Activated naive CD8-positive, alpha-beta T cell treated with anti-CD3 and anti-CD28 coated beads, Interleukin-2, amount 10 ng/mL, durations not matched to agents 7 days and 5 days (primary cell): Measurements from ENCODE around the gene ULBP1. TPM values are rescaled to one million over a fixed set of nuclear protein-coding genes. Genes with fewer than 3 reads are reported as not detected.
"Not testable (repeated sequence)": the region's sequence is repeated elsewhere in the genome, so short reads cannot be mapped to it uniquely, and the experiment has no call there.

Source experiments
- ATAC-seq: fragments of 150-1000 bp; cut with Tn5 transposase; one replicate; pipeline ENCODE4 v1.10.0; 2021; ENCODE audit warnings: low read depth, moderate library complexity
- POLR2A ChIA-PET: fragments of 350-600 bp; sonication (Branson Sonifier 250); formaldehyde crosslinking; loops from one replicate; lab custom pipeline; 2021; ENCODE audit warnings: antibody characterized with exemption; lab: Charles Lee
- DNase-seq: peaks from one replicate; pipeline ENCODE4 v3.0.0; 2021
- H3K27ac Mint-ChIP-seq: one replicate; pipeline ENCODE4 v1.8.0; 2022; ENCODE audit warnings: mild to moderate bottlenecking, mixed read lengths
- H3K27me3 Mint-ChIP-seq: one replicate; pipeline ENCODE4 v1.8.0; 2022; ENCODE audit warnings: mild to moderate bottlenecking, moderate library complexity, mixed read lengths
- H3K36me3 Mint-ChIP-seq: one replicate; pipeline ENCODE4 v1.8.0; 2021; ENCODE audit warnings: mild to moderate bottlenecking, mixed read lengths
- H3K4me1 Mint-ChIP-seq: one replicate; pipeline ENCODE4 v1.8.0; 2021; ENCODE audit warnings: mixed read lengths
- H3K4me3 Mint-ChIP-seq: one replicate; pipeline ENCODE4 v1.8.0; 2022; ENCODE audit warnings: mild to moderate bottlenecking, moderate library complexity, mixed read lengths
- H3K9me3 Mint-ChIP-seq: one replicate; pipeline ENCODE4 v1.8.0; 2021; ENCODE audit warnings: mixed read lengths
- total RNA-seq, 2 experiments: library from RNA; stranded (reverse); gene quantifications; one replicate each; pipeline ENCODE4 v1.2.3, GENCODE V29; 2021

The ULBP1 gene
- total RNA-seq, 2 experiments from 2014 or later: 0.91 to 0.97 TPM

DNA sequence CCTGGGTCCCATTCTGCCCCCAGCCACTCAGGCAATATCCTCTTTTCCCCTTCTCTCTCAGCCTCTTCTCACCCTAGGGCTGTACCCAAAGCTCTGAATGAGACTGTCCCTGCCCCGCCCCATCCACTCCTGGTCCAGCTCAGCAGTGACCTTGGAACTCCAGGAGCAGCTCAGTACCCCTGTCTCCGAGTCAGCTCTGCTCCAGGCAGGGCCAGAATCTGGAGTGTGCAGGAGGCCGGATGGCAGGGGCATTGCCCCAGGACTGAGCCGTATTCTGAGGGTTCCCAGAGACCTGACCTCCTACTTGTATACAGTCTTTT is 38.9 kb upstream of the ULBP1 start:
- no peak for ATAC-seq
- no peak overlapping the region for H3K4me3 Mint-ChIP-seq
- H3K9me3 Mint-ChIP-seq: no peaks in the 10 kb centered on the region
- DNase-seq: no peak
- no peak overlapping the region for H3K27ac Mint-ChIP-seq
- POLR2A ChIA-PET: no interaction called here
- H3K4me1 Mint-ChIP-seq: peaks cover 17% of the 10 kb centered on the region
- H3K27me3 Mint-ChIP-seq: peaks cover 84% of the 10 kb centered on the region
- H3K36me3 Mint-ChIP-seq: no peaks in the 10 kb centered on the region

DNA sequence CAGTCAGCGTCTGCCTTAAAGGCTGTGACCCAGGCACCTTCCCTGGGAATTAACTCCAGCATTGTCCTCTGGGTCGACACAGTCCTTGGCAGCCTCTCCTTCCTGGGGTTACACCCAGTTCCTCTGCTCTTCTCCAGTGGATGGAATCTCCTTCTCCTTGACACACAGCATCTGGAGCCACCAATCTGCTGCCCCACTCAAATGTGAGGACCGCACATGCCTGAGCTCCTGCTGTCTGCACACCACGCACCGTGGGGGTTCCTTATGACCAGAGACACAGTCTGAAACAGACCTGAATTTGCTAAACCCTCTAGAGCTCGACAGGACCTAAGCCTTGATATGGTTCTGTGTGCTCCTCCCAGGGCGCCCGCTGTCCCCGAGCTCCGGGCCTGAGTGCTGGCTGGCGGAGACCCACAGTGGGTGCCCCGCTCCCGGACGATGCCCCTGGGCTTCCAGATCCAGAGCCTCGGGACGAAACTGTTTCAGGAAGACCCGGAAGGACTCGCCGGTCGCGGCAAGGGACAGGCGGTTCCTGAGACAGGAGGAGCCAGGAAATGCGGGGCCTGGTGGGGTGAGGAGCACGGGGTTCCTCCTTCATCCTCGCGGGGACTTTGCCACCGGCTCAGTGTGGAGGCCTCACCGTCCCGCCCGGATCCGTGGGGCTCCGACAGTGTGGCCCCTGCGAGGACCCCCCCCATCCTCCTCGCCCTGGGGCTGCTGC is 38.3 kb upstream of the ULBP1 start:
- ATAC-seq: no peak
- Mint-ChIP-seq H3K27ac (no peak overlapping the region), H3K36me3 (no peaks in the 10 kb centered on the region), H3K27me3 (peaks cover 84% of the 10 kb centered on the region), H3K9me3 (no peaks in the 10 kb centered on the region), H3K4me3 (peak overlapping the region; percentile 41), H3K4me1 (peaks cover 17% of the 10 kb centered on the region)
- DNase-seq: peak; percentile 51
- POLR2A ChIA-PET: no interaction called here

- Mint-ChIP-seq H3K4me3 (peak overlapping the region; percentile 55), H3K27ac (no peak overlapping the region), H3K36me3 (no peaks in the 10 kb centered on the region), H3K4me1 (peaks cover 17% of the 10 kb centered on the region), H3K27me3 (peaks cover 87% of the 10 kb centered on the region), H3K9me3 (no peaks in the 10 kb centered on the region)
- POLR2A ChIA-PET: no interaction called here
- ATAC-seq: peak; percentile 66
- peak; percentile 81 for DNase-seq
These were observed 37.6 kb upstream of the ULBP1 start for GRCh38 chr6:149925974-149926777.

- POLR2A ChIA-PET, H3K27ac Mint-ChIP-seq, H3K9me3 Mint-ChIP-seq, ATAC-seq, DNase-seq, H3K36me3 Mint-ChIP-seq, H3K4me3 Mint-ChIP-seq: not testable (repeated sequence)
- Mint-ChIP-seq H3K27me3 (peaks cover 87% of the 10 kb centered on the region), H3K4me1 (peaks cover 14% of the 10 kb centered on the region)
These were observed 36.7 kb upstream of the ULBP1 start for GRCh38 chr6:149927025-149927424.

DNA sequence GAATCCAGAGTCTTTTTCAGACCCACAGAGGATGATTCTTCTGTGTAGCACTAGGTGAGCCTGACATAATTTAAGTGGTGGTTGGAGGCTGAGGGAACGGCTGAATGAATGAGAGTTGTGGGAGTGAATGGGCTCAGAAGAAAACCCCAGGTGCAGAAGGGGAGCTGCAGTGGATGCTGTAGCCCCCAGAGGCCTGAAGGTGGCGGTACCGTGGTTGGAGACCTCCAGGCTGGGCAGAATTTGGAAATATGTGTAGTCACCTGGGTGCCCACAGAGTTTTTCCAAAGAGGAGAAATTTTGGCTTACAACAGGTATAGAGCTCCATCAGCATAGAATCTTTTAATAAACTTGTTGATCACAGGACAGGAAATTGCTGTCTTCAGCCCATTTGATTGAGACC is 34.3 kb upstream of the ULBP1 start:
- no peak for ATAC-seq
- H3K27me3 Mint-ChIP-seq: peaks cover 81% of the 10 kb centered on the region
- no peak overlapping the region for H3K4me3 Mint-ChIP-seq
- H3K9me3 Mint-ChIP-seq: no peaks in the 10 kb centered on the region
- no peak for DNase-seq
- H3K4me1 Mint-ChIP-seq: peaks cover 8% of the 10 kb centered on the region
- POLR2A ChIA-PET: no interaction called here
- H3K36me3 Mint-ChIP-seq: no peaks in the 10 kb centered on the region
- no peak overlapping the region for H3K27ac Mint-ChIP-seq

DNA sequence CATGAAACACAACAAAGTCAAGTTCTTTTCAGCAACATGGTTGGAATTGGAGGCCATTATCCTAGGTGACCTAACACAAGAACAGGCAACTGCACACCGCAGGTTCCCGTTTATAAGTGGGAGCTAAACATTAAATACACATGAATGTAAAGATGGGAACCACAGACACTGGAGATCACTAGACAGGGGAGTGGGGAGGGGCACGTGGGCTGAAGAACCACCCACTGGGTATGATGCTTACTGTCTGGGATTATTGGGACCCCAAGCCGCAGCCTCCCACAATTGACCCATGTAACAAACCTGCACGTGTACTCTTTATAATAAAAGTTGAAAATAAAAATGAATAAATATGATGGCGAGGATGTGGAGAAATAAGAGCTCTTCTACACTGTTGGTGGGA is 32.2 kb upstream of the ULBP1 start:
- peaks cover 11% of the 10 kb centered on the region for H3K4me1 Mint-ChIP-seq
- H3K36me3 Mint-ChIP-seq: no peaks in the 10 kb centered on the region
- no peak overlapping the region for H3K4me3 Mint-ChIP-seq
- no peaks in the 10 kb centered on the region for H3K9me3 Mint-ChIP-seq
- ATAC-seq (no peak), DNase-seq (no peak)
- no peak overlapping the region for H3K27ac Mint-ChIP-seq
- POLR2A ChIA-PET: no interaction called here
- H3K27me3 Mint-ChIP-seq: peaks cover 82% of the 10 kb centered on the region

DNA sequence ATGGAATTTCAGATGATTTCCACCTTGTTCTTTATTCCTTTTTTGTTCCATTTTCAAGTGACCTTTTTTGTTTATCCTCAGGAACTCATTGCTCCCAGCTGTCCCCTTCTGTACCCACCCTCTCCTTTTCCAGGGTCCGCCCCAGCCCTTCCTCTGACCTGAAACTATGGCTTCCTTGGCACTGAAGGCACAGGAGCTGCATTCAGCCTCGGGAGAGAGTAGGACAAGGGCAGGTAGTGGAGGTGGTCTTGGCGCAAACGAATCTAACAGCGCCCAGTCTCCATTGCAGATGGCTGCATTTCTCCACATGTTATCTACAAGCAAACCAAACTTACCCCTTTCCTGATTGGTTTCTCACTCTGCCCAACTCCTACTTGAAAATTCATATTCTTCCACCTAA is 30.7 kb upstream of the ULBP1 start:
- no peak overlapping the region for H3K4me3 Mint-ChIP-seq
- no peak for DNase-seq
- peaks cover 11% of the 10 kb centered on the region for H3K4me1 Mint-ChIP-seq
- H3K27ac Mint-ChIP-seq: no peak overlapping the region
- H3K27me3 Mint-ChIP-seq: peaks cover 87% of the 10 kb centered on the region
- no peaks in the 10 kb centered on the region for H3K36me3 Mint-ChIP-seq
- H3K9me3 Mint-ChIP-seq: no peaks in the 10 kb centered on the region
- POLR2A ChIA-PET: no interaction called here
- no peak for ATAC-seq

- Mint-ChIP-seq H3K27ac (no peak overlapping the region), H3K4me3 (no peak overlapping the region), H3K36me3 (no peaks in the 10 kb centered on the region), H3K9me3 (no peaks in the 10 kb centered on the region), H3K27me3 (peaks cover 87% of the 10 kb centered on the region), H3K4me1 (peaks cover 13% of the 10 kb centered on the region)
- no peak for ATAC-seq
- POLR2A ChIA-PET: no interaction called here
- DNase-seq: no peak
These were observed 30.3 kb upstream of the ULBP1 start for GRCh38 chr6:149933461-149933860.

GRCh38 chr6:149934249-149935156 is 29.2 kb upstream of the ULBP1 start:
- peak; percentile 19 for ATAC-seq
- Mint-ChIP-seq H3K9me3 (no peaks in the 10 kb centered on the region), H3K4me1 (peaks cover 21% of the 10 kb centered on the region), H3K36me3 (no peaks in the 10 kb centered on the region), H3K27me3 (peaks cover 85% of the 10 kb centered on the region), H3K27ac (peak overlapping the region; percentile 10), H3K4me3 (peak overlapping the region; percentile 0)
- no peak for DNase-seq
- POLR2A ChIA-PET: no interaction called here

GRCh38 chr6:149935246-149935645 is 28.5 kb upstream of the ULBP1 start:
- POLR2A ChIA-PET: no interaction called here
- ATAC-seq (no peak), DNase-seq (no peak)
- peaks cover 85% of the 10 kb centered on the region for H3K27me3 Mint-ChIP-seq
- no peak overlapping the region for H3K4me3 Mint-ChIP-seq
- H3K36me3 Mint-ChIP-seq: no peaks in the 10 kb centered on the region
- no peak overlapping the region for H3K27ac Mint-ChIP-seq
- H3K9me3 Mint-ChIP-seq: no peaks in the 10 kb centered on the region
- H3K4me1 Mint-ChIP-seq: peaks cover 26% of the 10 kb centered on the region

GRCh38 chr6:149935668-149936067 is 28.1 kb upstream of the ULBP1 start:
- DNase-seq (no peak), ATAC-seq (no peak)
- Mint-ChIP-seq H3K4me1 (peaks cover 29% of the 10 kb centered on the region), H3K9me3 (no peaks in the 10 kb centered on the region), H3K27me3 (peaks cover 85% of the 10 kb centered on the region), H3K4me3 (no peak overlapping the region), H3K36me3 (no peaks in the 10 kb centered on the region), H3K27ac (no peak overlapping the region)
- POLR2A ChIA-PET: no interaction called here

GRCh38 chr6:149936743-149937142 is 27.0 kb upstream of the ULBP1 start:
- Mint-ChIP-seq H3K36me3 (no peaks in the 10 kb centered on the region), H3K27ac (no peak overlapping the region), H3K4me3 (no peak overlapping the region), H3K9me3 (no peaks in the 10 kb centered on the region), H3K4me1 (peaks cover 35% of the 10 kb centered on the region), H3K27me3 (peaks cover 86% of the 10 kb centered on the region)
- POLR2A ChIA-PET: no interaction called here
- no peak for DNase-seq
- ATAC-seq: no peak

- Mint-ChIP-seq H3K4me1 (peaks cover 40% of the 10 kb centered on the region), H3K4me3 (peak overlapping the region; percentile 71), H3K27me3 (peaks cover 86% of the 10 kb centered on the region)
- H3K9me3 Mint-ChIP-seq, POLR2A ChIA-PET, DNase-seq, H3K36me3 Mint-ChIP-seq, H3K27ac Mint-ChIP-seq: not testable (repeated sequence)
- peak; percentile 21 for ATAC-seq
These were observed 25.7 kb upstream of the ULBP1 start for GRCh38 chr6:149938013-149938570.
